HG02852 (cell line): Measurements from ENCODE around the gene OMD.

ENCODE experiments used
- ATAC-seq: cut with Tn5 transposase; IDR thresholded peaks from one replicate; pipeline ENCODE4 v1.9.1; 2021; ENCODE audit warnings: mild to moderate bottlenecking, moderate library complexity; ENCODE audit not compliant: unreplicated experiment

The OMD gene, protein sequence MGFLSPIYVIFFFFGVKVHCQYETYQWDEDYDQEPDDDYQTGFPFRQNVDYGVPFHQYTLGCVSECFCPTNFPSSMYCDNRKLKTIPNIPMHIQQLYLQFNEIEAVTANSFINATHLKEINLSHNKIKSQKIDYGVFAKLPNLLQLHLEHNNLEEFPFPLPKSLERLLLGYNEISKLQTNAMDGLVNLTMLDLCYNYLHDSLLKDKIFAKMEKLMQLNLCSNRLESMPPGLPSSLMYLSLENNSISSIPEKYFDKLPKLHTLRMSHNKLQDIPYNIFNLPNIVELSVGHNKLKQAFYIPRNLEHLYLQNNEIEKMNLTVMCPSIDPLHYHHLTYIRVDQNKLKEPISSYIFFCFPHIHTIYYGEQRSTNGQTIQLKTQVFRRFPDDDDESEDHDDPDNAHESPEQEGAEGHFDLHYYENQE

DNA sequence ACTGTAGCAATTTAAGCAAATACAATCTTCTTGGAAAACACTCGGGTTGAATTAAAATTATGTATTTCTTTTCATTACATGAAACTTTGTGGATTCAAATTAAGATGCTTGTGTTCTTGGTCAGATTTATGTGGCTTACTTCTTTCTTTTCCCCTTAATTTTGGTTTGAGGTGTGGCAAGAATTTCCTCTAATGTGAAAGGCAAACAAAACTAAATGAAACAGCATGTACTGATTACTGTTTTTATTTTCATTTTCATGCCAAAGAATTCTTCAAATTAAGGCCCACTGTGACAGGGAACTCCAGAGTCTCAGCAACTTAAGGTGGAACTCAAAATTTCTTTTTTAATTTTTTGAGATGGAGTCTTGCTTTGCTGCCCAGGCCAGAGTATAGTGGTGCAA lies at the start of gene OMD:
Gene OMD, minus strand, starts transcription at position 132 of the 400 bp plus-strand sequence. CDS start 6,913 bp downstream, outside the sequence.
- no peak for ATAC-seq

DNA sequence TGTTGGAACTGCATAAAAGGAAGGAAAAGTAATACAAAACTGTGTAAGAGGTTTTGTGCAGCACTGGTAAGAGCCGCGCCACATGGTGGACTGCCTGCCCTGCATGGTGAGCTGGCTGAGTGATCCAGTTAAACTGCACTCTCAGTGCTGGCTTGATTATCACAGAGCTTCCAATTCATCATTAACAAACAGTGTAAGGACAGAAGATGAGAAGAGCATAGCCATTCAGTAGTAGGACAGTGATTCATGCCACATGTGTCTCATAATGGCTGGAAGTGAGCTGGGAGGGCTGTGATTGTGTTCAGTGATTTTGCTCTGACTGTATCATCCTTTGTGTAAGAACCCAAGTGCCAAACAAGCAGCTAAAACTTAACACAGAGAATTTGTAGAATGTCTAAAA lies 43.9 kb upstream of the OMD start:
- ATAC-seq, result no peak

DNA sequence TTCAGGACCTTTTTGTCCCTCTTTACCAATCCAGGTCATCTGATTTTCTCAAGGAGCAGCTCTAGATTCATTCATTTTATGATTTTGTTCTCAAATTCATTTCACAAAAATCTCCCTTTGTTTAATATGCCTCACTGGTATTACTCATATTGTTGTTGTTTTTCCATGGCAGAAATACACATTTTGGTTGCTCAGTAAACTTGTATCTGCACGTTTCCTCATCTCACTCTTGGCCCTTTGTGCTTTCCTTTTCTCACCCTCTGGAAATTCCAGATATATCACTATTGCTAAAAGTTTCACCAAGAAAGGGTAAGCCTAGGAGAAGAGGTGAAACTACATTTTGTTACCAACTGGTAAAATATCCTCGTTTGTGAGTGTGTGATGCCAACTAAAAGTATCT lies 43.2 kb upstream of the OMD start:
- no peak for ATAC-seq

DNA sequence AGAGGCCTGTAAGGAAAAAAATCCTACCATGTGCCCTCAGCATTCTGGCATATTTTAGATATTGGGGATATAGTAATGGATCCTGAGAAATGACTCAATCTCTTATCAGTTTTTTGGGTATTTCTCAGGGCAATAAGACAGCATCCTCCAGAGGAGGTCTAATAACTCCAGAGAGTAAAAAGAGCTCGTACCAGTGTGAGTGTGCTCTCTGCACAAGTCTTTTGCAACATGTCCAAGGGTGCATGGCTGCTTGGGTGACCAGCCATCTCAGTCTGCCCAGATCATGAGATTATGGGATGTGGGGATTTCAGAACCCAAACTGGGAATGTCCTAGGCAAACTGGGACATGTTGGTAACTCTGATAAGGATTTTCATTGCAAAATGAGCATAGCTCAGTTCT lies 42.8 kb upstream of the OMD start:
- ATAC-seq, result no peak

DNA sequence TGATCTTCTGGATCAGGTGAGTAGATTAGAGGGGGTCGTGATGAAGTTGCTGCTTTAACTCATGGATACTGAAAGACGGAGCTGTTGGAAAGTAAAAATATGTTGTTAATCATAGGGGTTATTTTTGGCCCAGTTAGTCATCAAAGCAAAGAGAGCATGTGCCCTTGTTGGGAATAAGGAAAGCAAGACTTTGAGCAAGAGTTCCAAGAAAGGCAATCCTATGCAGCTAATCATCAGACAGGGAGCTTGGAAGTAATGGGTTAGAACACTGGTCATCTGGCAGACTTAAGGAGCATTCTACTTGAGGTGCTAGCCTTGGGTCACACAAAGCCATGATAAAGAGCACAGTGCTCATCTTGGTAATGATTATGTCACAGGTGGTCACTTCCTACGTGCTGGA lies 39.7 kb upstream of the OMD start:
- no peak for ATAC-seq

DNA sequence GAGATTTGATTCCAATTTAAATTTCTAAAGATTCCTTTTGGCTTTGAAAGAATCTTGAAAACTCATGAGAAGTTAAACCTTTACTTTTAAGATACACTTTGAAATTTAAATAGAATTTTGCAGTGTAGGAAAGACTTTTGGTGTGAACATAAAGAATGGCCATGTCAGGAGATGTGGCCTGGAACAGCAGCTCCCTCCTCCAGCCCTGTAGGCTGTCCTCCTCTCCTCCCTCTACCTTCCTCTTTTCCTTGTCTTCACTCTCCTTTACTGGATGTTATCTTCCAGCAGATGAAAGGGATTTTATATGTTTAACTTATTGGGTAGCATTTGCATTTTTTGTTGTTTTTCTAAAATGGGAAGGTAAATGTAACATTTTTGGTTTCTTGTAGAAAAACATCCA lies 39.1 kb upstream of the OMD start:
- no peak for ATAC-seq

DNA sequence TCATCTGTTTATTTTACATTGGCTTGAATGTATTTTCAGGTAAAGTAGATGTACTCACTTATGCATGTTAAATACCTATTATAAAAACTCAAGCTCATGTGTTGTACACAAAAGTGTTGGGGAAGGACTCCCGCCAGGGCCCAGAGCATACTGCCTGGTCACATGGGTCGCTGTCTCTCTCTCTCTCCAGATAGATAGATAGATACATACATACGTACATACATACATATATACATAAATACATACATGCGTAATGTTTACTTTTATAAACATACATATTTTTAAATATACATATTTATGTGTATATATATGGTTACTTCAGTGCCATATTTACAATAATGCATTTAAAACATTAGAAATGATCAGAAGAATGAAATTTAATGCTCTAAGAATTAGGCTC lies 33.3 kb upstream of the OMD start:
- ATAC-seq, result no peak

DNA sequence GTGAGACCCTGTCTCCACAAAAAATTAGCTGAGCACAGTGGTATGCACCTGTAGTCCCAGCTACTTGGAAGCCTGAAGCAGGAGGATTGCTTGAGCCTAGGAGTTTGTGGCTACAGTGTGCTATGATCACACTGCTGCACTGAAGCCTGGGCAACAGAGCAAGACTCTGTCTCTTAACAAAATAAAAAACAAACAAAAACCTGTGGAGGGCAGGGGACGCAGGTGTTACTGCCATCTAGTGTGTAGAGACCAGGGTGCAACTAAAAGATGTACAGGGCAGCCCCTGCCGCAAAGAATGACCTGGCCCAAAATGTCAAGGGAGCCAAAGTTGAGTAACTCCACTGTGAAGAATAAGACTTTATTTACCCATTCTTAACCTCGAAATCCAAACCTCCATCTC lies 30.9 kb upstream of the OMD start:
- ATAC-seq, result no peak

DNA sequence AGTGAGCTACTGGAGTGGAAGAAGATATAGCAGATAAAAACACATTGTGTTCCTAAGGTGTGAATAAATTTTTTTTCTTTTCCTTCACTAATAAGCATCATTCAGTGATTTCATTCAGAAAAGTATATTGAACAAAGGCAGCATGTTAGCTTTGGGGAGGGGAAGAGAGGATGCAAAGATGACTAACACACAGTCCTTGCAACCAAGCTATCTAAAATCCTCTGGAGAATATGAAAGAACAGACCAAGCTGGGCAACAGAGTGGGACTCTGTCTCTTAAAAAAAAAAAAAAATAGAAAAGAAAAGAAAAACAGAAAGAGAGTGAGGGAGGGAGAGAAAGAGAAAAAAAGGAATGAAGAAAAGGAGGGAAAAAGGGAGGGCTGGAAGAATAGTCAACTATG lies 22.3 kb upstream of the OMD start:
- no peak for ATAC-seq

DNA sequence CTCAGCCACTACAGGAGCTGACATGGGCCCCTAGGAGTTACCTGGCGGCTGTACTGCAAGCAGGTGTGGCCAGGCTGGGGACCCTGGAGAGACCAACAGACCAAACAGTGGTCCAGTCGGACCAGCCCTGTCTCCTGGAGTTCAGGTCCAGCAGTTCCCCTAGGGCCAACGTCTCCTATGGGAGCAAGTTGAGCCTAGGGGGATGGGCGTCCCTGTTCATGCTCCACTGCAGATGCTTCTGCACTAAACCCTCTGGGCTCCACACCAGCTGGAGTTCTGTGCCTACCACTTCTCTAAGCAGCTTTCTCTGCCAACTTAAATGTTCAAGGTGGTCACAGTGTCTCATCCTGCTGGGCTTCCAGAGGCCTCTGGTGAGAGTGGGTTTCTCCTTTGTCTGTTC lies 20.6 kb upstream of the OMD start:
- no peak for ATAC-seq

DNA sequence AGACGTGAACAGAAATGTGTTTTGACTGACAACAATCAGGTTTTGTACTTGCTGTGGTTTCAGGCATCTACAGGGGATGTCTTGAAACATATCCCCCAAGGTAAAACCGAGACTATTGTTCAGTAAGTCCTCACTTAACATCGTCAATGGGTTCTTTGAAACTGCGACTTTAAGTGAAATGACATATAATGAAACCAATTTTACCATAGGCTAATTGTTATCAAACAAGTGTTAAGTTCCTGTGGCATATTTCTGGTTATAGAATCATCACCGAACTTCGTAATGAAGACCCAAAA lies 16.4 kb upstream of the OMD start:
- ATAC-seq, result peak; percentile 47

DNA sequence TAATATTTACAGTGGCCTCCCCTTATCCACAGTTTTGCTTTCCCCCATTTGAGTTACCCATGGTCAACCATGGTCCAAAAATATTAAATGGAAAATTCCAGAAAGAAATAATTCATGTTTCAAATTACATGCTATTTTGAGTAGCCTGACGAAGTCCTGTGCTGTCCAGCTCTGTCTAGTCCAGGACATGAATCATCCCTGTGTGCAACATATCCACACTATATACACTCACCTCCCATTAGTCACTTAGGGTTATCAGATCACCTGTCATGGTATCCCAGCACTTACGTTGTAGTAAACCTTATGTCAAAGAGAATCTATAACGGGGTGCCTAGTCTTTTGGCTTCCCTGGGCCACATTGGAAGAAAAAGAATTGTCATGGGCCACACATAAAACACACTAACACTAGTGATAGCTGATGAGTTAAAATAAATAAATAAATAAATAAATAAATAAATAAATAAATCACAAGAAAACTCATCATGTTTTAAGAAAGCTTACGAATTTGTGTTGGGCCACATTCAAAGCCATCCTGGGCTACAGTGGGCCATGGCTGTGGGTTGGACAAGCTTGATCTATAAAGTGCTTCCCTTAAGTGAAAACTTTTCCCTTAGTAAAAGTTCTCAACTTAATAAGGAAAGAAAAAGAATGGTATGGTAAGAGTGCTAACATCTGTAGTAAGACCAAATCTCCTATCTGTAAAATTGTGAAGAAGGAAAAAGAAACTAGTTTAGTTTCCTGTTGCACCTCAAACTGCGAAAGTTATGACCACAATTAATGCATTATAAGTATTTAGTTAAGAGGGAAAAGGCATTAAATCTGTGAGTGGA lies 15.9 kb upstream of the OMD start:
- ATAC-seq, result no peak

DNA sequence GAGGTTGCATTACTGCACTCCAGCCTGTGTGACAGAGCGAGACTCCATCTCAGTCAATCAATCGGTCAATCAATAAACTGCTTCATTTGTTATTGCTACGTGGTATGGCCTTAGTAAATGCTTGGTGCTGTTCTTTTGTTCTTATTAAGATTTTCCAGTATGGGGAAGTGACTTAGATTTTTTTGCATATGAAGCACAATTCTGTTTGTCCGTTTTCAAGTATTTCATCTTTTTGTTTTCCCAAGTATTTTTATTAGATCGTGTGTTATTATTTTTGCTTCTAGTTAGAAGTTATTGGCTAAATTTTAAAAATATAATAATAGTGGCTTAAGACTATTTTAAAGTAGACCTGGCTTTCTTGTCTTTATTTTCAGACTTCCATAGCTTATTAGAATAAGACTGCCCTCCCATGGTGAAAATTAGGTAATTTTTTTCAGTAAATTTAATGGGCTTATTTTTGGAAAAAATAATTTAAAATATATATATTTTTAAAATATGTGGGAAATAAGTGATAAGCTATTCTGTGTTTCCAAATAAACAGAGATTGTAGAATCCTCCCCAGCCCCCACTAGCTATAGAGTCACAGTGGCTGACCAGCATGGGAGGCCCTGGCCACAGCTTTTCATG lies 14.7 kb upstream of the OMD start:
- ATAC-seq, result no peak

DNA sequence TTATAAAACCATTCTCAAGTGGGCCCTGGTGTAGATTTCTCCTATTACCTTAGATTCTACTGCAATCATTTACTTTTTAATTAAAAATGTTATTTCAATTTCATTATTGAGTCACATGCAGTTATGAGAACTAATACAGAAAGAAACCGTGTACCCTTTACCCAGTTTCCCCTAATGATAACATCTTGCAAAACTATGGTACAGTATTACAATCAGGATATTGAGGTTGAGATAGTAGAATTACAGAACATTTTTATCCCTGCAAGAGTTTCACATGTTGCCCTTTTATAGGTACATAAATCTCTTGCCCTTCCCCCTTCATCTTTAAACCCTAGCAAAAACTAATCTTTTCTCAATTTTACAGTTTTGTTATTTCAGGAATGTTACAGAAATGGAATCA lies 11.0 kb upstream of the OMD start:
- no peak for ATAC-seq

DNA sequence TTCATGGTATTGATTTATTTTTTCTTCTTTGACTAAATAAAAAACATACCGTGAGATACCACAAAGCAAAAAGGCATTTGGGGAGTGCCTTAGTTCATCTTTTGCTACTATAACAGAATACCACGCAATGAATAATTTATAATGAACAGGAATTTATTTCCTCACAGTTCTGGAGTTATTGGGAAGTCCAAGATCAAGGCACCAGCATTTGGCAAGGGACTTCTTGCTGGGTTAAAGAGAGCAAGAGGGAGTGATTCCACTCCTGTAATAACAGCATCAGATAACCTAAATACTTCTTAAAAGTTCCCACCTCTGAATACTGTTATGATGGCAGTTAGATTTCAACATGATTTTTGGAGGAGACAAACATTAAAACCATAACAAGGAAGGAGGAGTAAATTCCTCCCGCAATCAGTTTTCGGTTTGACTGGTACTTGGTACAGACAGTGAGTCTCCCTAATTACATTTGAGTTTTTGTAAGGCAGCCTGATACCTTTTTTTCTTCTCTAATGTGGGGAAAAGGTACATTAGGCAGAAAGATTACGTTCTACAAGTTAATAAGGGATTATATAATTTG lies 8.8 kb upstream of the OMD start:
- ATAC-seq, result no peak

DNA sequence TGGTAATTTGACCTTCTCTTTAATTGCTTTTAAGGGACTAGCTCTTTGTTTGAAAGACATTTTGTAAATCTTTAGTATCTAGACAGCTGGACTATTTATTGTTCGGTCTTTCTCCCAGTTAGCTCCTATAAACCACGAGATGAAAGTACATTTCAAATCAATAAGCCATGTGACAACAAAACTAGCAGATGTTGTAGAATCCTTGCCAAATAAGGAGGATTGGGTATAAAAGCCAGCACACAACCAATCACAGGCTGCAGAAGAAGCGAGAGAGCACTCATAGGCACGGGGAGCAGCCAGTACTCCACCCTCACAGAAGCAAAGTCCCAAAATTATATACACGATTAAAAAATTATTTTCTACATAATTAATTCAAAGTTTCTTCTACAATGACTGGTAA lies 8.1 kb upstream of the OMD start:
- no peak for ATAC-seq

DNA sequence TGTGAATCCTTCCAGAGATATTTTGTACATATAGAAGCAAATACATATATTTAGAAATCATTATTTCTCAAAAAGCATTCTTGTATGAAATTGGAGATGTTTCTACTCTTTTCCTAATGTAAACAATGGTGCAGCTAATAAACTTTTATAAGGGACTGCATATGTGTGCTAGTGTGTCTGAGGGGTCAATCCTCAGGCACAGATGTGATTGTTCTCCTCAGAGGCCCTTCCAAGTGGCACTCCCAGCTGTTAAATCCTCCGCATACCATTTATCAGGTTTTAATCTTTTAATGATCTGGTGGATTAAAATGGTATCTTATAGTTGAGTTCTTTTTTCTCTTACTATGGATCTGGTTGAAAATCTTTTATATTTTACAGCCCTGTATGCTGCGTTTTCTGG lies 5.6 kb upstream of the OMD start:
- no peak for ATAC-seq

DNA sequence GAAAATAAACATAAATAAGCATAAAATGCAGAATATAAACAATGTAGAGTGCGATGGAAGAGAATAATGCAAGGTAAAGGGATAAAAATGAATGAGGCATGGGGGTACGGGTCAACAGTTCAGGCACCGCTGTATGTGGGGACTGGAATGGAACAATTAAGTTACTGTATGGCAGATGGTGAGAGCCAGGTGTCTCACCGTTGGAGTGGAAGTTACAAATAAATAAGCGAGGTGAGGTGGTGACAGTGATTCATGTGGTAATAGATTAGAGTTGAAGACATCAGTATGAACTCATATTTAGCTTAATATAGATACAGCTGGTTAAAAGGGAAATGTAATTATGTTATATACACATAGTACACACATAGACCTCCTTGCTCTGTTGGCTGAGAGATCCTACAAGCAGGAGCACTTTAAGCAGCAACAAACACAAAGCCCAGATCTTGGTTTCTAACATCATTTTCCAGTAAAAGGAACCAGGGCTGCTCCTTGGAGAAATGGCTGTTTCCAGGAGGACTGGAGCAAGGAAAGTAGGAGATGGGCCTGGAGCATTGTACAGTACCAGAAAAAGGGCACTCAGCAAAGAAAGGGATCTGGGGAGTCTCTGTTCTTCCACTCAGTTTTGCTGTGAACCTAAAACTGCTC lies 2.4 kb upstream of the OMD start:
- no peak for ATAC-seq

DNA sequence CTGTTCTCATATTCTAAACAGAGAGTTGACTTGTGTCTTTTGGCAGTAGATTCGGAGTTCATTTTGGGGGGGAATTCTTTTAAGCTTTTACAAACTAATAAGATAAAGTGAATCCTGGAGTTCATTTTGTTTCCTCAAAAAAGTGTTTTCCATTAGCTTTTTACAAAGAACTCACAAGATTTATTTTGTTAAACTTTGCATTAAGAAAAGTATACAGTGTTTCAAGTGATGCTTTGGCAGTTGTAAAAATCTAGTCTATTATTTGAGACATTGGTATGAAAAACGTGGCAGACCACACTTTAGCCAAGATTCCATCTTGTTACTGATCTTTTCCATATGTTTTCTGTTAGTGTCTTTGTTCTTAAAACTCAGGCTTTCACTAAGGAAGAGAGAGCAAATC lies 1.2 kb upstream of the OMD start:
- ATAC-seq, result no peak

DNA sequence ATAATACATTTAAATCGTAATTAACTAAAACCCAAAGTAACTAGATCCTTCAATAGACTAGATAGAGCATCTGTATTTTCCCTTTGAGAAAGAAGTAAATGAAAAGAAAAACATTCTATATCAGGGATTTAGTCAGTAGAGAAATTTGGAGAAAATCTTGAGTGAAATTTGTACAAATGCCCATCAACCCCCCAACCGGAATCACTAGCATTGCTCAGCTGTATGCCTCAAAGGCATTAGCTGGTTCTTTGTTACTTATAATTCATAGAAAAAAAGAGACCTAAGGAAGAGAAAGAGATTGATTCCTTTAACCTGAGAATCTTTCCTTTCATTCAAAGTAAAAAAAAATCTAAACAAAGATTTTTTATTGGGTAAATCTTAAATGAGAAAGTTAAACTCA lies 659 bp downstream of the OMD start:
- ATAC-seq, result no peak

DNA sequence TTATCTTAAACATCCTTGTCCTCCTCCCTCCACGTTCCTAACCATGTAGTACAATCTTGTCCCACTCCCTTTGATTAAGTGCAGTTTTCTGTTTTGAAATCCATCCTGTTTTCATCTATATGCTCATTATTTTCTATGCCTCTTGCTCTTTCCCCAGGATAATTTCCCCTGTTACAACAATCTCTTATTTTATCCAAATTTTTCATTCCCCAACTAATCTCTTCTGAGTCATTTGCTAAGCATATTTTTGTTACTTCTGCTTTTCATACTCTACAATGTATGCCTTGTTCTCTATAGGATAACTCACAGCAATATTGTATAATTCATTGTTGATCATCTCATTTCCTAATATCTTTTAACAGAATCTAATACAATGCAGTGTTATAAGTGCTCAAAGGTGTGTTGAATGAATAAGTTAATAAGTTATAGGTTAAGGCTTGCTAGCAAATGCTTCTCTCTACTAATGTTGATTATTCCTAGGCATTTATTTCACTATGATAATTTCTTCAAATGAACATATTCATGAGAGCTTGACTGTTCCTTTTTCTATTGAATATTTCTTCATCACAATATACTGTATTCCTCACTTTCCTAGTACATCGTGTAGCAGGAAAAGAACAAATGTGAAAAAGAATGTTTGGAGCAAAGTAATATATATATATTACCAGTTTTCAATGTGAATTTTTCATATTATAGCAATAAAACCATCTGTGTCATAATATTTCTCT lies 1.5 kb downstream of the OMD start:
- no peak for ATAC-seq
